Urothelium cell line (cell line): ENCODE results near the gene OR7D2.

Experiments used
- DNase-seq: peaks from one replicate; pipeline ENCODE4 v3.0.0; 2011; ENCODE audit warnings: low spot score, mixed read lengths
- FAIRE-seq: peaks from 2 replicates; lab custom pipeline; 2011; peaks lifted over from hg19 to GRCh38; lab: Jason Lieb, UNC

OR7D2 gene

GRCh38 chr19:9178901-9179300 lies at the start of gene OR7D2:
OR7D2 (plus strand) TSS chr19:9178979; CDS start chr19:9185782, 6,803 bp downstream.
- DNase-seq, result peak; percentile 11
- no peak for FAIRE-seq

GRCh38 chr19:9130965-9131364 lies 47.8 kb upstream of the OR7D2 start:
- DNase-seq, result no peak
- FAIRE-seq, result no peak

GRCh38 chr19:9132422-9132821 lies 46.4 kb upstream of the OR7D2 start:
- DNase-seq (no peak), FAIRE-seq (no peak)

- DNase-seq (no peak), FAIRE-seq (no peak)
Measured at GRCh38 chr19:9139609-9140158, 39.1 kb upstream of the OR7D2 start.

- FAIRE-seq (no peak), DNase-seq (peak; percentile 85)
Measured at GRCh38 chr19:9140159-9140874, 38.5 kb upstream of the OR7D2 start, which contains the start of gene ZNF317. ZNF317 (plus strand) TSS chr19:9140397; CDS start chr19:9156017, 15,620 bp downstream.

GRCh38 chr19:9144920-9145319 lies 33.9 kb upstream of the OR7D2 start:
- FAIRE-seq (no peak), DNase-seq (no peak)

GRCh38 chr19:9146882-9147281 lies 31.9 kb upstream of the OR7D2 start:
- no peak for FAIRE-seq
- DNase-seq, result no peak

GRCh38 chr19:9148697-9149096 lies 30.1 kb upstream of the OR7D2 start:
- no peak for FAIRE-seq

GRCh38 chr19:9149997-9150396 lies 28.8 kb upstream of the OR7D2 start:
- FAIRE-seq (no peak), DNase-seq (no peak)

More at GRCh38 chr19:9148697-9149096, 30.1 kb upstream of the OR7D2 start:
- DNase-seq, result no peak

- FAIRE-seq, result no peak
Measured at GRCh38 chr19:9150650-9151049, 28.1 kb upstream of the OR7D2 start.

GRCh38 chr19:9151367-9151766 lies 27.4 kb upstream of the OR7D2 start:
- DNase-seq (no peak), FAIRE-seq (no peak)

More at GRCh38 chr19:9150650-9151049, 28.1 kb upstream of the OR7D2 start:
- DNase-seq, result no peak

- DNase-seq (no peak), FAIRE-seq (no peak)
Measured at GRCh38 chr19:9155591-9155990, 23.2 kb upstream of the OR7D2 start.

GRCh38 chr19:9156304-9156703 lies 22.5 kb upstream of the OR7D2 start:
- DNase-seq (no peak), FAIRE-seq (no peak)

- no peak for FAIRE-seq
Measured at GRCh38 chr19:9159891-9160290, 18.9 kb upstream of the OR7D2 start.

GRCh38 chr19:9161427-9161826 lies 17.4 kb upstream of the OR7D2 start:
- FAIRE-seq, result no peak

More at GRCh38 chr19:9159891-9160290, 18.9 kb upstream of the OR7D2 start:
- no peak for DNase-seq

GRCh38 chr19:9165261-9165660 lies 13.5 kb upstream of the OR7D2 start:
- DNase-seq, result no peak
- no peak for FAIRE-seq

More at GRCh38 chr19:9161427-9161826, 17.4 kb upstream of the OR7D2 start:
- no peak for DNase-seq

GRCh38 chr19:9166846-9167245 lies 11.9 kb upstream of the OR7D2 start:
- DNase-seq (no peak), FAIRE-seq (no peak)

- DNase-seq (no peak), FAIRE-seq (no peak)
Measured at GRCh38 chr19:9171393-9171991, 7.3 kb upstream of the OR7D2 start.

GRCh38 chr19:9175326-9175725 lies 3.5 kb upstream of the OR7D2 start:
- DNase-seq, result no peak

GRCh38 chr19:9183000-9183399 lies 4.2 kb downstream of the OR7D2 start:
- DNase-seq (no peak), FAIRE-seq (no peak)

More at GRCh38 chr19:9175326-9175725, 3.5 kb upstream of the OR7D2 start:
- no peak for FAIRE-seq

GRCh38 chr19:9187191-9187590 lies 8.4 kb downstream of the OR7D2 start:
- DNase-seq (no peak), FAIRE-seq (no peak)

- no peak for FAIRE-seq
- no peak for DNase-seq
Measured at GRCh38 chr19:9189535-9189934, 10.8 kb downstream of the OR7D2 start.
